T47D (cell line): ENCODE measurements around the gene SYT1.
A peak's percentile ranks its signal among the peaks of the same experiment; 100 is the strongest.

Experiments used
- DNase-seq, 2 experiments: peaks; one replicate each; pipeline versions ENCODE4 v3.0.0 to v3.0.0-alpha.2; 2011 to 2012; ENCODE audit warnings: low read depth in 1 of 2, low spot score in 1 of 2
- JUND ChIP-seq: IDR thresholded peaks from 2 replicates; pipeline ENCODE4 v1.6.1; 2012; ENCODE audit warnings: low read depth
- in situ Hi-C: cut with HindIII; loops from 2 replicates; pipeline ENCODE4 v1.10.0; 2016; ENCODE audit warnings: low sequenced_read_pairs, low pct_unique_long_range_greater_than_20kb

SYT1 gene

GRCh38 chr12:79250960-79251755 lies 386.6 kb downstream of the SYT1 start:
- TF ChIP-seq JUND: no peak
- in situ Hi-C loops: no loop called here
- peak in 1 of 2 experiments; percentile 6 for DNase-seq

GRCh38 chr12:79252358-79253075 lies 387.9 kb downstream of the SYT1 start:
- no peak for TF ChIP-seq JUND
- in situ Hi-C loops: no loop called here
- DNase-seq: no peak

GRCh38 chr12:79255288-79255687 lies 390.7 kb downstream of the SYT1 start:
- DNase-seq: no peak
- TF ChIP-seq JUND: no peak

GRCh38 chr12:79260923-79261322 lies 396.3 kb downstream of the SYT1 start:
- DNase-seq: no peak
- no peak for TF ChIP-seq JUND
- in situ Hi-C loops: no loop called here

More at GRCh38 chr12:79255288-79255687, 390.7 kb downstream of the SYT1 start:
- in situ Hi-C loops: no loop called here

- in situ Hi-C loops: no loop called here
- DNase-seq: no peak
- no peak for TF ChIP-seq JUND
These were observed 398.4 kb downstream of the SYT1 start for GRCh38 chr12:79262938-79263337.

- TF ChIP-seq JUND: no peak
- in situ Hi-C loops: no loop called here
- no peak for DNase-seq
These were observed 402.0 kb downstream of the SYT1 start for GRCh38 chr12:79266343-79267144.

- no peak for TF ChIP-seq JUND
- no peak for DNase-seq
- in situ Hi-C loops: no loop called here
These were observed 403.0 kb downstream of the SYT1 start for GRCh38 chr12:79267580-79267979.

- in situ Hi-C loops: no loop called here
- no peak for TF ChIP-seq JUND
- no peak for DNase-seq
These were observed 410.0 kb downstream of the SYT1 start for GRCh38 chr12:79274501-79275064.

- no peak for DNase-seq
- in situ Hi-C loops: no loop called here
- no peak for TF ChIP-seq JUND
These were observed 411.1 kb downstream of the SYT1 start for GRCh38 chr12:79275631-79276030.

GRCh38 chr12:79283364-79283763 lies 418.8 kb downstream of the SYT1 start:
- in situ Hi-C loops: no loop called here
- no peak for DNase-seq
- no peak for TF ChIP-seq JUND

GRCh38 chr12:79288911-79289310 lies 424.3 kb downstream of the SYT1 start:
- in situ Hi-C loops: no loop called here
- DNase-seq: no peak
- no peak for TF ChIP-seq JUND

- no peak for TF ChIP-seq JUND
- in situ Hi-C loops: no loop called here
- no peak for DNase-seq
These were observed 427.1 kb downstream of the SYT1 start for GRCh38 chr12:79291711-79292110.
